RWPE1 (cell line): ENCODE data around the gene SIAH1.
A peak's percentile ranks its signal among the peaks of the same experiment; 100 is the strongest.

ENCODE experiments used
- CTCF ChIA-PET: fragments of 350-600 bp; sonication (Branson Sonifier 250); formaldehyde crosslinking; extraction: SDS; loops from one replicate; lab custom pipeline; 2021; lab: Yijun Ruan, JAX
- POLR2A ChIA-PET: fragments of 400-600 bp; formaldehyde crosslinking; extraction: SDS; loops from one replicate; lab custom pipeline; 2020; ENCODE audit warnings: antibody characterized with exemption; ENCODE audit not compliant: low non-redundant PET; lab: Yijun Ruan, JAX
- DNase-seq: peaks from one replicate; pipeline ENCODE4 v3.0.0; 2012; ENCODE audit warnings: low spot score
- H3K27ac ChIP-seq: fragments of 450-650 bp; 2 replicates; pipeline ENCODE4 v1.5.1; 2017
- CTCF ChIP-seq: fragments of 450-650 bp; conservative IDR thresholded peaks from 2 replicates; pipeline ENCODE4 v1.5.1; 2017; ENCODE audit warnings: low read depth, mild to moderate bottlenecking

SIAH1 gene

DNA sequence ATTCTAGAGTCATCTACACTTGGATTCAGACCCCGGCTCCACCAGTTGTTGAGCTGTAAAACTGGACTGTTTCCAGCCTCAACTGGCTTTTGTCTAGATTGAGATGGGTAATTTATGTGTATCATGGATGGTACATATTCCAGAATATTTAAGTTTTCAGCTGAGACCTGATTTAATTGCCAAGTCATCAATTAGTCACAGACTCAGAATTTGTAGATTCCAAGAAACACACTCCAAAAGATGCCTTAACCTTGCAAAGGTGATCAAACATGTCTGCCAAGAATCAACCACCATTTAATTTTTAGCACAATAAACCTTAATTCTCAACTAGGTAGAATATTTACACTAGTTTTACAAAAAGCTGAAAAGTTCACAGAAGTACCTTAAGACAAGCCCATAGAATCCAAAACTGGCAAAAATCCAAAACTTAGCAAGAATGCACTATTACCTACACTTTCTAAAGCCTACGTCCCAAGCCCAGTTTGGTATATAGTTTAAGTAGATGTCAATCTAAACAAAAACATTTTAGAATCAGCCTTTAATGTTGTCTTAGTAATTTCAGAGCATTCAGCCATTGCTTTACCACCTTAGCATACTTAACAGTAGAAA is 17.7 kb downstream of the SIAH1 start:
- DNase-seq, result no peak
- CTCF ChIA-PET, result interaction anchor here (0.7 kb wide), 1 partner anchor 9 kb away, joined by 3 read pairs; no protein-coding TSS in a partner anchor
- POLR2A ChIA-PET, result no interaction called here
- TF ChIP-seq CTCF, result no peak
- no peak overlapping the region for H3K27ac ChIP-seq

DNA sequence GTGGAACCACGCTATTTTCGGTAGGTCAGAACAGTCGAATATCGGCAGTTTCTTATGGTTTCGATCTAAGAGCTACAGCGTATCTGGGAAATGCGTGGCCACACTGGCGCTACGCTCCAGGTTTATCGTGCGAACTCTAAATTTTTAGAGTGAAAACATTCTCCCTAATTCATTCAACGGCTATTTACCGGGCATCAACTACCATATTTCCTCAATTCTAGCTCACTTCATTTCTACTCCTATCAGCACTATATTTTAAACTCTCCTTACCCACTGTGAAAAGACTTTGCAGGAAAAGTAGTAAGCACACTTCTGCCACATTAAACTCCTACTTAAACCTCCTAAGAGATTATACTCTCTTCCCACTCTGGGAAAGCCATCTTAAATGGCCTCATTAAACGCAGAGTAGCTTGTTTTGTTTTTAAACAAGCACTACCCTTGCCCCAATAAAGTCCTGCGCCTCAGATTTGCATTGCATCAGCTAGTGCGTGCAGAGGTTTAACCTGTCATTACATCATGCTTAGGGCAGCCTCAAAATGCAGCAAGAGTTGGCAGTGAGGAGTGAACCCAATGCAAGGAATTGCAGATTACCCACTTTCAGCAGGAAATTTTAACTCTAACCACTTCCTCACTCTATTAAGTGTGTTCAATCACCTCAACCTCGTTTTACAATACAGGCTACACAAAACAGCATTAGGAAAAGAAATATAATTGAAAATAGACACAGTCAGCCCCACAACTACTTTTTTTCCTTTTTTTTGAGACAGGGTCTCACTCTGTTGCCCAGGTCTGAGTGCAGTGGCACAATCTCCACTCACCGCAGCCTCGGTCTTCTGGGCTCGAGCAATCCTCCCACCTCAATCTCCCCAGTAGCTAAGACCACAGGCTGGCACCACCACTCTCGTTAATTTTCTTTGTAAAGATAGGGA is 18.8 kb downstream of the SIAH1 start:
- TF ChIP-seq CTCF, result no peak
- POLR2A ChIA-PET, result interaction anchor here (0.6 to 1.5 kb wide), 4 partner anchors 17 to 1608 kb away, joined by 3 to 10 read pairs (median 4); no protein-coding TSS in a partner anchor
- DNase-seq, result peak; percentile 76
- H3K27ac ChIP-seq, result peak overlapping the region; percentile 92
- CTCF ChIA-PET, result interaction anchor here (0.5 to 2.0 kb wide), 5 partner anchors 14 to 257 kb away, joined by 3 to 6 read pairs (median 4); no protein-coding TSS in a partner anchor

DNA sequence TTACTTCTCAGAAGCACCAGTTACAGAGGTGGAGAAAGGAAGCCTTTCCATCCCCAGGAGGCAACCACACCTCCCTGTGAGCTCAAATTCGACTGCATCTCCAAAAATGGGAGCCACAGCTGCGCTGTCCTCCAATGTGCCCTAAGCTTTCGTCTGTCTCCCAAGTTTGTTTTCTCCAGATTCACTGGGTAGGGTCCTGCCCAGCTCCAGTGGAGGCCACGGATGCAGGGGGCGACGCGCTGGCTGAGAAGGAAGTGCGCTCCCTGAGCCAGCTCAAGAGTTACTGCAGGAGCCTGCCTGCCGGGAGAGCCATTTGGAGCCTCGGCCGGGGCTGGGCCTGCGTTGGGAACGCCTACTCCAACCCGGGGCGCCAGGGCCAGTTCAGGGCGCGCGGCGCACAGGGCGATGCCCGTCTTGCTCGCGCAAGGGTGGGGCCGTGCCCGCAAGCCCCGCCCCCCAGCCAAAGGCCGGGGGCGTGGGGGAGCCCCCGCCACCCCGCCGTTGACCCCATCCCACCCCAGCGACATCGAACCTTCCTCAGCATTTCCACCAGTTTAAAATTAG is 19.5 kb downstream of the SIAH1 start:
- TF ChIP-seq CTCF, result no peak
- POLR2A ChIA-PET, result interaction anchor here (0.6 to 1.5 kb wide), 4 partner anchors 18 to 1607 kb away, joined by 3 to 10 read pairs (median 4); no protein-coding TSS in a partner anchor
- DNase-seq, result peak; percentile 88
- CTCF ChIA-PET, result interaction anchor here (1.2 to 2.0 kb wide), 3 partner anchors 13 to 258 kb away, joined by 3 to 5 read pairs (median 4); no protein-coding TSS in a partner anchor
- peak overlapping the region; percentile 92 for H3K27ac ChIP-seq

DNA sequence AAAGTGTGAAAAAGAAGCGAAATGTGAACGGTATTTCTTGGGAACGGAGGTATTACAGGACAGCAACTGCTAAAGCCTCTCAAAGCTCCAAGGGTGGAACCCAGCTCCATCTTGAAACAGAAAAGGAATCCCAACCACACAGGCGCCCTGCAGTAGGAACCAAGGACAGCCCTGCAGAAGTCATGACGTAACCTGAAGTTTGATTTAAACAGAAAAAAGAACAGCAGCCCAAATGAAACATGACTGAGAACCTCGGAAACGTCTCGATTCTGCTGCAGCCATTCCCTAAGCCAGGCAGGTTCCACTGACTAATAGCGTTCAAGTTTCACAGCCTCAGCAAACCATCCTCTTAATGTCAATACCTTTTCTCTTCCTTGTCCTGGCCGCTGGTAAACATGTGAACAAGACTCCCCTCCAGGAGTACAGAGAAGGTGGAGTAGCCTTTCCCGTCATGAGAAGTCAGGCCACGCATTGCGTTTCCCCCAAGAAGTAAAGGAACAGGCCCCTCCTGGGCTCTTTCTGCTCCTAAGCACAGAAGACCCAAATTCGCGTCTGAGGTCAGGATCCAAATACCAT is 20.1 kb downstream of the SIAH1 start:
- ChIA-PET CTCF (interaction anchor here (0.6 to 2.0 kb wide), 5 partner anchors 12 to 258 kb away, joined by 3 to 5 read pairs (median 4); no protein-coding TSS in a partner anchor), POLR2A (interaction anchor here (1.4 to 1.5 kb wide), 2 partner anchors 19 to 161 kb away, joined by 3 to 4 read pairs; no protein-coding TSS in a partner anchor)
- no peak for DNase-seq
- TF ChIP-seq CTCF, result no peak
- H3K27ac ChIP-seq, result peak overlapping the region; percentile 92

- POLR2A ChIA-PET, result interaction anchor here (0.5 kb wide), 1 partner anchor 15 kb away, joined by 4 read pairs; no protein-coding TSS in a partner anchor
- no peak for DNase-seq
- CTCF ChIA-PET, result interaction anchor here (0.5 kb wide), 1 partner anchor 218 kb away, joined by 4 read pairs; no protein-coding TSS in a partner anchor
- H3K27ac ChIP-seq, result no peak overlapping the region
- no peak for TF ChIP-seq CTCF
Measured at GRCh38 chr16:48361540-48362144, 23.6 kb downstream of the SIAH1 start.
